GM13976 (cell line): ENCODE results near the gene ADAMTS1.

Experiments
- DNase-seq: peaks from one replicate; pipeline ENCODE4 v3.0.0; 2012; ENCODE audit warnings: low spot score
- CTCF ChIP-seq: IDR thresholded peaks from 2 replicates; pipeline ENCODE4 v1.5.1; 2012; ENCODE audit warnings: borderline replicate concordance, mild to moderate bottlenecking; ENCODE audit not compliant: insufficient read depth; ENCODE audit errors: extremely low read depth, missing control alignments, control extremely low read depth
- in situ Hi-C: fragments of 300-500 bp; cut with MboI; formaldehyde crosslinking; loops from one replicate; pipeline ENCODE4 v1.12.0; 2022; ENCODE audit warnings: low sequenced_read_pairs, mixed read lengths, inconsistent platforms; ENCODE audit not compliant: unreplicated experiment

The ADAMTS1 gene

GRCh38 chr21:26842300-26842699 lies 2.9 kb downstream of the ADAMTS1 start:
- no peak for TF ChIP-seq CTCF
- DNase-seq, result no peak

GRCh38 chr21:26840912-26841311 lies 4.3 kb downstream of the ADAMTS1 start:
- DNase-seq, result no peak

More at GRCh38 chr21:26842300-26842699, 2.9 kb downstream of the ADAMTS1 start:
- in situ Hi-C loops, result loop anchor here (25.0 kb wide), 2 partner anchors 870 to 1895 kb away; no protein-coding TSS in a partner anchor

GRCh38 chr21:26840201-26840600 lies 5.0 kb downstream of the ADAMTS1 start:
- TF ChIP-seq CTCF, result no peak
- in situ Hi-C loops, result loop anchor here (25.0 kb wide), 2 partner anchors 872 to 1897 kb away; no protein-coding TSS in a partner anchor
- no peak for DNase-seq

More at GRCh38 chr21:26840912-26841311, 4.3 kb downstream of the ADAMTS1 start:
- in situ Hi-C loops, result loop anchor here (25.0 kb wide), 2 partner anchors 871 to 1896 kb away; no protein-coding TSS in a partner anchor
- no peak for TF ChIP-seq CTCF

GRCh38 chr21:26837539-26837938 lies 7.7 kb downstream of the ADAMTS1 start:
- DNase-seq, result no peak
- no peak for TF ChIP-seq CTCF
- in situ Hi-C loops, result loop anchor here (25.0 kb wide), 2 partner anchors 875 to 1900 kb away; no protein-coding TSS in a partner anchor

- in situ Hi-C loops, result loop anchor here (25.0 kb wide), 2 partner anchors 876 to 1901 kb away; no protein-coding TSS in a partner anchor
- DNase-seq, result no peak
- TF ChIP-seq CTCF, result no peak
Measured at GRCh38 chr21:26836528-26836927, 8.7 kb downstream of the ADAMTS1 start.

GRCh38 chr21:26835714-26836265 lies 9.4 kb downstream of the ADAMTS1 start:
- in situ Hi-C loops, result loop anchor here (25.0 kb wide), 2 partner anchors 877 to 1902 kb away; no protein-coding TSS in a partner anchor
- no peak for DNase-seq
- no peak for TF ChIP-seq CTCF
